ENCODE measurements around the gene KCNMA1.

Gene KCNMA1

DNA sequence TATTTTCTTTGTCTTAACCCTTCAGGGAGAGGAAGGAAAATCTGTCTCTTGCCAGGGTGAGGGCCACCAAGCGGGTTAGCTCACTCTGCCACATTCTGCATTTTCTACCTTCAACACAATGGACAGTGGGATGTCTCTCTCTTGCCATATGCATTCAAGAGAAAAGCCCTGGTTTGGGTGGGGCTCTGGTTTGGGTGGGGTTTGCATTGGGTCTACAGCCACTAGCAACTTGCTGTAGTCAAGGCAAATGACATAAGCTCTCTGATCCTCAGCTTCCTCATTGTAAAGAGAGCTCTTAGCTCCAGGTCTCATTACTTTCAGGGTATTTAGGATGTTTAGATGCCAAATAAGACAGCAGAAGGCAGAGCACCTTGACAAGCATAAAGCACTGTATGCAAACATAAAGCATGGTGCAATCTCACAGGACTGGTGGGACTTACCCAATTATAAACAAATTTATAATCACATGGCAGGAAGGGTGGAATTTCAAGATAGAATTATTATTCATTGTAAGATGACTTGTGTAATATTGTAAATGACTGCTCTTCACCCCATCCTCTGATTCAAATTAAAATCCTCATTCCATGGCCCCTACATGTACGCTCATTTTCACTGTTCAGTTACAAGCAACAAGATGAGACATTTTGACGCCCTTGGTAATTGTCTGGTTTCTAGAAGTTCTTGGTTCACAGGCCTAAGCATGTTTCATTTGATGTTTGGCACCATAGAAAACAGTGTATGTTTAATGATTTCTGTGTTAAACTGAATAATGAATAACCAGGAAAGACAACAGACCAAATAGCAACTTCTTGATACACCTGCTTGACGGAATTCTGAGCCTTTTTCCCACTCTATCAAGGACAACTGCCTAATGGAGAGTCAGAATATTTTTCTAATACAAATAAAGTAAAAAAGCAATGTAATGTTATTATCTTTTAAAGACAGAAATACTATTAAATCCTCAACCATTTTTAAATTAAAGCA lies 258.9 kb downstream of the KCNMA1 start:
- Histone ChIP-seq H3K27me3 (ENCODE audit: control insufficient read depth, insufficient read depth, low read length) (no peaks in the 10 kb centered on the region), H3K9ac (ENCODE audit: low read depth, low read length) (no peak overlapping the region), H3K9me3 (replicated peaks; ENCODE audit: low read length) (no peaks in the 10 kb centered on the region), H3K36me3 (ENCODE audit: insufficient read depth, low read length) (no peaks in the 10 kb centered on the region), H3K4me3 (ENCODE audit: low read length) (no peak overlapping the region), H3K4me1 (ENCODE audit: control insufficient read depth, insufficient read depth, low read length) (no peaks in the 10 kb centered on the region), H3K4me2 (ENCODE audit: low read length) (no peak overlapping the region)

GRCh38 chr10:77377678-77378352 lies 259.8 kb downstream of the KCNMA1 start:
- H3K9ac ChIP-seq (ENCODE audit: low read depth, low read length) = no peak overlapping the region
- no peak overlapping the region for H3K4me3 ChIP-seq (ENCODE audit: low read length)
- no peaks in the 10 kb centered on the region for H3K27me3 ChIP-seq (ENCODE audit: control insufficient read depth, insufficient read depth, low read length)
- H3K4me2 ChIP-seq (ENCODE audit: low read length) = no peak overlapping the region
- no peaks in the 10 kb centered on the region for H3K4me1 ChIP-seq (ENCODE audit: control insufficient read depth, insufficient read depth, low read length)
- H3K9me3 ChIP-seq (replicated peaks; ENCODE audit: low read length) = no peaks in the 10 kb centered on the region
- H3K36me3 ChIP-seq (ENCODE audit: insufficient read depth, low read length) = no peaks in the 10 kb centered on the region

GRCh38 chr10:77377034-77377433 lies 260.6 kb downstream of the KCNMA1 start:
- Histone ChIP-seq H3K4me2 (ENCODE audit: low read length) (no peak overlapping the region), H3K36me3 (ENCODE audit: insufficient read depth, low read length) (no peaks in the 10 kb centered on the region), H3K4me1 (ENCODE audit: control insufficient read depth, insufficient read depth, low read length) (no peaks in the 10 kb centered on the region), H3K27me3 (ENCODE audit: control insufficient read depth, insufficient read depth, low read length) (no peaks in the 10 kb centered on the region), H3K4me3 (ENCODE audit: low read length) (no peak overlapping the region), H3K9ac (ENCODE audit: low read depth, low read length) (no peak overlapping the region), H3K9me3 (replicated peaks; ENCODE audit: low read length) (no peaks in the 10 kb centered on the region)

DNA sequence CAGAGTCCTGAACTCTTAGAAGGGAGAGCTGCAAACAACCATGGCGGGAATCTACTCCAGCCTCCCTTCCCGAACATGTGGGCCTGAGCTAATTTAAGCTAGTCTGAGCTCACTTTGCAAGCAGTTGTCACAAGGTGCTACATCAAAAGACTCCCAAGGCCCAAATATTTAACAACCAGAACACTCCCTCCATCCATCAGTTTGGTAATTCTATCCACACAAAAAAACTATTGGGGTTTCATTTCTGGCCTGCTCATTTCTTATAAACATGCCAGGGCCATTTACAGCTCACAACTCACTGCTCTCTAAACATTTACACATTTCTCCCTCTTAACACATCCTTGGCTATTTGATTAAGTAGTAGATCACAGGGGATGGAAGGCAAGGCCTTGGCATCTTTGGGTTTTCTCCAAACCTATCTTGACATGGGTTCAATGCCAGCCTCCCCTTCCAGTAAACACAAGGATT lies 263.4 kb downstream of the KCNMA1 start:
- Histone ChIP-seq H3K9me3 (replicated peaks; ENCODE audit: low read length) (no peaks in the 10 kb centered on the region), H3K27me3 (ENCODE audit: control insufficient read depth, insufficient read depth, low read length) (no peaks in the 10 kb centered on the region), H3K4me2 (ENCODE audit: low read length) (no peak overlapping the region), H3K4me1 (ENCODE audit: control insufficient read depth, insufficient read depth, low read length) (no peaks in the 10 kb centered on the region), H3K9ac (ENCODE audit: low read depth, low read length) (no peak overlapping the region), H3K36me3 (ENCODE audit: insufficient read depth, low read length) (no peaks in the 10 kb centered on the region), H3K4me3 (ENCODE audit: low read length) (no peak overlapping the region)

DNA sequence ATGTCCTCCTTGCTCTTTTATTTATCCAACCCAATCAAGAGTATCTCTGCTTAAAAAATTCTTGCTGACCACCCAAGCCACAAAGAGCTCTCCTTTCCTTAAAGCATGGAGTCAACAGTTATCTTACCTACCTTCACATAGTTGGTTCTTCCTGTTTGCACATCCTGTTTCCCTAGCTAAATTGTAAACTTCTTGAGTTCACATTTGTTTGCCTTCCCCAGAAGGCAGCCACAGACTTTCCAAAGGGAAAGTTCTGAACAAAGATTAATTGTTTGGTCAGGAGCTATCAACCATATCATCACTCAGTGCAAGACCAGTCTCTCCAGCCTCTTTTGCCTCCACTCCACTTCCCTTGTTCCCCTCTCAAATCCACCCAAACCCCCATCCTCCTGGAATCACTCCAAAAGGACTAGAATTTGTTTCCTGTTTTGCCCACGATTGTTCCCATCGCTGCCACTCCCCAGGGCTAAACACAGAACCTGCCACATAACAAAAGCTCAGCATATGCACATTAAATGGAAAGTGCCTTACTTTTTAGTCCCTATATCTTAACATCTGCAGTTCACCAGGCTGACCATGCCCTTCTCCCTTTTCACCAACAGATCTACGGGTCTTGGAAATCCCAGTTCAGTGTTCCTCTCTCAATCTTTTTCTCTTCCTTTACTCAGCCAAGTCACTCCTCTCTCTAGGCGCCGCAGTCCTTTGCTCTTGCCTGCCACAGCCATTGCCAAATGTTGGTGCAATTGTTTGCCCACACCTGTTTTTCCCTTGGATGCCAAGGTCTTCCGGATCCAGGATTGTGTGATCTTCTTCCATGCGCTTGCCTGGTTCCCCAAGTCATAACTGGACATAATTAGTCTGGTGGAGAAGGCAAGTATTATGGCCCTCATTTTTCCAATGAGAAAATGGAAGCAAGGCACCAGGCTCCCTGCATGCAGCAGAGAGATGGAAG lies 265.5 kb downstream of the KCNMA1 start:
- Histone ChIP-seq H3K4me3 (ENCODE audit: low read length) (no peak overlapping the region), H3K4me1 (ENCODE audit: control insufficient read depth, insufficient read depth, low read length) (no peaks in the 10 kb centered on the region), H3K9ac (ENCODE audit: low read depth, low read length) (no peak overlapping the region), H3K9me3 (replicated peaks; ENCODE audit: low read length) (no peaks in the 10 kb centered on the region), H3K27me3 (ENCODE audit: control insufficient read depth, insufficient read depth, low read length) (no peaks in the 10 kb centered on the region), H3K36me3 (ENCODE audit: insufficient read depth, low read length) (no peaks in the 10 kb centered on the region), H3K4me2 (ENCODE audit: low read length) (no peak overlapping the region)

DNA sequence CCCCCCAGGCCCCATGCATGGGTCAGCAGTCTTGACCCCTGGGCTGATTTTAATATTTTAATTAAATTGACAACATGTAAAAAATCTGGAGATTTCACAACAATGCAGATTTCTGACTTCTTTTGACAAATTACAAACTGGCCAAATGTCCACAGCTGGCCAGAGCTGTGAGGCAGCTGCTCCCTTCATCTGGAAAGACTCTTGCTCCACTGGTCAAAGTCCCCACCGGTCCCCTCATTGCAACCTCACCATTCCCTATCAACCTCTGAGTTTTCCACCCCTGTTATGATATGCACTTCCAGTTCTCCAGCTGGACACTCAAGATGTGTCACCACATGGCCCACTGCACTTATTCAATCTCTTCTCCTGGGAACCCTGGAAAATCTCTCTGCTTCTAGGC lies 266.2 kb downstream of the KCNMA1 start:
- H3K4me1 ChIP-seq (ENCODE audit: control insufficient read depth, insufficient read depth, low read length) = no peaks in the 10 kb centered on the region

GRCh38 chr10:77368006-77368405 lies 269.6 kb downstream of the KCNMA1 start:
- Histone ChIP-seq H3K36me3 (ENCODE audit: insufficient read depth, low read length) (no peaks in the 10 kb centered on the region), H3K9me3 (replicated peaks; ENCODE audit: low read length) (no peaks in the 10 kb centered on the region), H3K4me1 (ENCODE audit: control insufficient read depth, insufficient read depth, low read length) (no peaks in the 10 kb centered on the region), H3K4me3 (ENCODE audit: low read length) (no peak overlapping the region), H3K9ac (ENCODE audit: low read depth, low read length) (no peak overlapping the region), H3K4me2 (ENCODE audit: low read length) (no peak overlapping the region), H3K27me3 (ENCODE audit: control insufficient read depth, insufficient read depth, low read length) (no peaks in the 10 kb centered on the region)

More for the DNA sequence above, 266.2 kb downstream of the KCNMA1 start:
- Histone ChIP-seq H3K27me3 (ENCODE audit: control insufficient read depth, insufficient read depth, low read length) (no peaks in the 10 kb centered on the region), H3K4me3 (ENCODE audit: low read length) (no peak overlapping the region), H3K9me3 (replicated peaks; ENCODE audit: low read length) (no peaks in the 10 kb centered on the region), H3K36me3 (ENCODE audit: insufficient read depth, low read length) (no peaks in the 10 kb centered on the region), H3K9ac (ENCODE audit: low read depth, low read length) (no peak overlapping the region), H3K4me2 (ENCODE audit: low read length) (no peak overlapping the region)

DNA sequence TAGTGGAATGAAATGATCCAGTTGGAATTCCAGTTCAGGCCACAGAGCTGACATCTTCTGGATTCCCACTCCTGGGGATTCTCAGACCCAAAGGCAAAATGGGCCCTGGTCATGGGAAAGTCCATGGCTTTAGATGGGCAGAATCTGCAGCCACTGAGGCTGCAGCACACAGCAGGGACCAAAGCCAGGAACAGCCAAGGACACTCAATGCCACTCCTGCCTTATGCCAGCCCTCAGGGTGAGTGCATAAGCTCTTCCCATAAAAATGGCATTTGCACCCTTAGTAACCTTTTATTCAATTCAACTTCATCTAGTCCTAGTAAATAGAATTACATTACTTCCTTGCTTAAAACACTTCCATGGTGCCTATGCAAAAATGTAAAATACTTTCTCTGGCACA lies 274.4 kb downstream of the KCNMA1 start:
- Histone ChIP-seq H3K36me3 (ENCODE audit: insufficient read depth, low read length) (no peaks in the 10 kb centered on the region), H3K27me3 (ENCODE audit: control insufficient read depth, insufficient read depth, low read length) (no peaks in the 10 kb centered on the region), H3K9me3 (replicated peaks; ENCODE audit: low read length) (no peaks in the 10 kb centered on the region), H3K4me3 (ENCODE audit: low read length) (no peak overlapping the region), H3K4me1 (ENCODE audit: control insufficient read depth, insufficient read depth, low read length) (peaks cover 5% of the 10 kb centered on the region), H3K4me2 (ENCODE audit: low read length) (no peak overlapping the region), H3K9ac (ENCODE audit: low read depth, low read length) (no peak overlapping the region)

- Histone ChIP-seq H3K9ac (ENCODE audit: low read depth, low read length) (no peak overlapping the region), H3K27me3 (ENCODE audit: control insufficient read depth, insufficient read depth, low read length) (no peaks in the 10 kb centered on the region), H3K4me2 (ENCODE audit: low read length) (no peak overlapping the region), H3K36me3 (ENCODE audit: insufficient read depth, low read length) (no peaks in the 10 kb centered on the region), H3K4me3 (ENCODE audit: low read length) (no peak overlapping the region), H3K9me3 (replicated peaks; ENCODE audit: low read length) (no peaks in the 10 kb centered on the region), H3K4me1 (ENCODE audit: control insufficient read depth, insufficient read depth, low read length) (peaks cover 18% of the 10 kb centered on the region)
Observed at GRCh38 chr10:77361831-77362230, 275.8 kb downstream of the KCNMA1 start.

DNA sequence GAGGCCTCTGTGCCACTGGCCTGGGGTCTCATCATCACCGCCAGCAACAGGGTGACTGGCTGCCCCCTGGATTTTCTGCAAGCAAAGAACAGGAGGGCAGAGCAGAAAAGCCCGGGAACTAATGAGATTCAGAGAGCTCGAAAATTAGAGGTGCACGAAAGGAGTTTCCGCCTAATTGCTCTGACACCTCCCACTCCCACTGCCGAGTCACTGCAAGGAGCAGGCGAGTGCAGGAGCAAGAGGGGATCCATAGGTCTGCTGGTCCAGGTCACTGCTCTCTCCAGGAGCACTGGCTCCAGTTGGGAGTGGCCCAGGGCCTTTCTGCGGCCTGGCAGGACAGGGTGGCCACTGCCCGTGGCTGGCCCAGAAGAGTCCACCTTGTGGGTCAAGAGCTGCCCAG lies 276.2 kb downstream of the KCNMA1 start:
- H3K4me1 ChIP-seq (ENCODE audit: control insufficient read depth, insufficient read depth, low read length) = peaks cover 22% of the 10 kb centered on the region

DNA sequence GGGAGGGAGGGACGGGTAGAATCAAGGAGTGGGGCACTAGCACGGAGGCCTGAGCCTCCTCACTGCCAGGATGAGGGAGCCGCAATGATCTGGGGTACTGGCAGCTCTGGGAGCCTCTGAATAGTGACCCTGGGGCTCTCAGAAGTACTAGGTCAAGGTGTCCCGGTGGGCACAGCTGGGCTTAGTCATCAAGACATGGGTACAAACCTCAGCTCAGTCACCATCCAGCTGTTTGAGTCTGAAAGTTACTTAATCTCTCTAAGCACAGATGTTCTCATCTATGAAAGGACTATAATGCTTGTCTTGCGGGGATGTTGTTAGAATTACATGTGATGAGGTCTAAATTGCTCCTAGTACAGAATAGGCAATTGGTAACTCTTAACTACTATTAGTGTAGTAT lies 276.8 kb downstream of the KCNMA1 start:
- Histone ChIP-seq H3K4me1 (ENCODE audit: control insufficient read depth, insufficient read depth, low read length) (peaks cover 27% of the 10 kb centered on the region), H3K27me3 (ENCODE audit: control insufficient read depth, insufficient read depth, low read length) (no peaks in the 10 kb centered on the region), H3K36me3 (ENCODE audit: insufficient read depth, low read length) (no peaks in the 10 kb centered on the region), H3K9me3 (replicated peaks; ENCODE audit: low read length) (no peaks in the 10 kb centered on the region), H3K9ac (ENCODE audit: low read depth, low read length) (no peak overlapping the region), H3K4me2 (ENCODE audit: low read length) (no peak overlapping the region), H3K4me3 (ENCODE audit: low read length) (no peak overlapping the region)

More for the DNA sequence above, 276.2 kb downstream of the KCNMA1 start:
- Histone ChIP-seq H3K4me3 (ENCODE audit: low read length) (no peak overlapping the region), H3K9ac (ENCODE audit: low read depth, low read length) (no peak overlapping the region), H3K4me2 (ENCODE audit: low read length) (no peak overlapping the region), H3K27me3 (ENCODE audit: control insufficient read depth, insufficient read depth, low read length) (no peaks in the 10 kb centered on the region), H3K9me3 (replicated peaks; ENCODE audit: low read length) (no peaks in the 10 kb centered on the region), H3K36me3 (ENCODE audit: insufficient read depth, low read length) (no peaks in the 10 kb centered on the region)

Measured in skeletal muscle satellite cell (primary cell).